Measurements from ENCODE around the gene SUN1.

Gene SUN1

GRCh38 chr7:889391-889790, 57.1 kb downstream of the SUN1 start:
- in situ Hi-C loops (cut with MboI; ENCODE audit: low sequenced_read_pairs) = no loop called here

- in situ Hi-C loops (cut with MboI; ENCODE audit: low sequenced_read_pairs) = no loop called here
These were observed 58.6 kb downstream of the SUN1 start for GRCh38 chr7:890868-891267.

- in situ Hi-C loops (cut with MboI; ENCODE audit: low sequenced_read_pairs) = no loop called here
These were observed 59.0 kb downstream of the SUN1 start for GRCh38 chr7:891291-891690.

- in situ Hi-C loops (cut with MboI; ENCODE audit: low sequenced_read_pairs) = no loop called here
These were observed 59.5 kb downstream of the SUN1 start for GRCh38 chr7:891805-892204.

GRCh38 chr7:892648-893593, 60.6 kb downstream of the SUN1 start:
- in situ Hi-C loops (cut with MboI; ENCODE audit: low sequenced_read_pairs) = no loop called here

- in situ Hi-C loops (cut with MboI; ENCODE audit: low sequenced_read_pairs) = no loop called here
These were observed 61.4 kb downstream of the SUN1 start for GRCh38 chr7:893686-894085.

- in situ Hi-C loops (cut with MboI; ENCODE audit: low sequenced_read_pairs) = no loop called here
These were observed 62.0 kb downstream of the SUN1 start for GRCh38 chr7:894164-894867.

GRCh38 chr7:894927-895450, 62.7 kb downstream of the SUN1 start:
- in situ Hi-C loops (cut with MboI; ENCODE audit: low sequenced_read_pairs) = no loop called here

GRCh38 chr7:895451-896052, 63.3 kb downstream of the SUN1 start:
- in situ Hi-C loops (cut with MboI; ENCODE audit: low sequenced_read_pairs) = no loop called here

- in situ Hi-C loops (cut with MboI; ENCODE audit: low sequenced_read_pairs) = no loop called here
These were observed 64.2 kb downstream of the SUN1 start for GRCh38 chr7:896346-897075.

- in situ Hi-C loops (cut with MboI; ENCODE audit: low sequenced_read_pairs) = no loop called here
These were observed 64.8 kb downstream of the SUN1 start for GRCh38 chr7:897086-897485.

- in situ Hi-C loops (cut with MboI; ENCODE audit: low sequenced_read_pairs) = no loop called here
These were observed 65.6 kb downstream of the SUN1 start for GRCh38 chr7:897771-898376.

GRCh38 chr7:898460-898854, 66.2 kb downstream of the SUN1 start:
- in situ Hi-C loops (cut with MboI; ENCODE audit: low sequenced_read_pairs) = no loop called here

GRCh38 chr7:898855-899681, 66.8 kb downstream of the SUN1 start:
- in situ Hi-C loops (cut with MboI; ENCODE audit: low sequenced_read_pairs) = no loop called here

- in situ Hi-C loops (cut with MboI; ENCODE audit: low sequenced_read_pairs) = no loop called here
These were observed 67.5 kb downstream of the SUN1 start for GRCh38 chr7:899806-900205.

GRCh38 chr7:900331-901040, 68.2 kb downstream of the SUN1 start:
- in situ Hi-C loops (cut with MboI; ENCODE audit: low sequenced_read_pairs) = no loop called here

- in situ Hi-C loops (cut with MboI; ENCODE audit: low sequenced_read_pairs) = no loop called here
These were observed 68.7 kb downstream of the SUN1 start for GRCh38 chr7:901041-901387.

GRCh38 chr7:901388-902154, 69.3 kb downstream of the SUN1 start:
- in situ Hi-C loops (cut with MboI; ENCODE audit: low sequenced_read_pairs) = no loop called here

All from hTERT RPE-1 (cell line).